WERI-Rb-1 (cell line): ENCODE results near the gene CSRP2.

ENCODE experiments used
- DNase-seq: peaks from one replicate; pipeline ENCODE4 v3.0.0-alpha.2; 2020
- H3K27ac ChIP-seq: fragments of 250-450 bp; sonication (Bioruptor Pico); 2 replicates; pipeline ENCODE4 v1.5.1; 2020; ENCODE audit warnings: mild to moderate bottlenecking, moderate library complexity
- H3K27me3 ChIP-seq: fragments of 250-450 bp; sonication (Bioruptor Pico); 2 replicates; pipeline ENCODE4 v1.5.1; 2021; ENCODE audit warnings: mild to moderate bottlenecking, low read depth, moderate library complexity; ENCODE audit not compliant: insufficient read depth, severe bottlenecking
- H3K36me3 ChIP-seq: fragments of 250-450 bp; sonication (Bioruptor Pico); 2 replicates; pipeline ENCODE4 v1.5.1; 2020; ENCODE audit warnings: mild to moderate bottlenecking, moderate library complexity
- H3K4me3 ChIP-seq: 2 replicates; pipeline ENCODE4 v1.5.1; 2011; ENCODE audit warnings: low read depth, mild to moderate bottlenecking, control low read depth, low read length
- H3K9me3 ChIP-seq: fragments of 250-450 bp; sonication (Bioruptor Pico); 2 replicates; pipeline ENCODE4 v1.5.1; 2021; ENCODE audit warnings: mild to moderate bottlenecking, moderate library complexity; ENCODE audit not compliant: severe bottlenecking
- TF ChIP-seq, protein P1 (sequence below): IDR thresholded peaks from 2 replicates; pipeline ENCODE4 v1.5.1; 2011; ENCODE audit warnings: low read depth, mild to moderate bottlenecking, control low read depth, inconsistent platforms, low read length

Gene CSRP2

DNA sequence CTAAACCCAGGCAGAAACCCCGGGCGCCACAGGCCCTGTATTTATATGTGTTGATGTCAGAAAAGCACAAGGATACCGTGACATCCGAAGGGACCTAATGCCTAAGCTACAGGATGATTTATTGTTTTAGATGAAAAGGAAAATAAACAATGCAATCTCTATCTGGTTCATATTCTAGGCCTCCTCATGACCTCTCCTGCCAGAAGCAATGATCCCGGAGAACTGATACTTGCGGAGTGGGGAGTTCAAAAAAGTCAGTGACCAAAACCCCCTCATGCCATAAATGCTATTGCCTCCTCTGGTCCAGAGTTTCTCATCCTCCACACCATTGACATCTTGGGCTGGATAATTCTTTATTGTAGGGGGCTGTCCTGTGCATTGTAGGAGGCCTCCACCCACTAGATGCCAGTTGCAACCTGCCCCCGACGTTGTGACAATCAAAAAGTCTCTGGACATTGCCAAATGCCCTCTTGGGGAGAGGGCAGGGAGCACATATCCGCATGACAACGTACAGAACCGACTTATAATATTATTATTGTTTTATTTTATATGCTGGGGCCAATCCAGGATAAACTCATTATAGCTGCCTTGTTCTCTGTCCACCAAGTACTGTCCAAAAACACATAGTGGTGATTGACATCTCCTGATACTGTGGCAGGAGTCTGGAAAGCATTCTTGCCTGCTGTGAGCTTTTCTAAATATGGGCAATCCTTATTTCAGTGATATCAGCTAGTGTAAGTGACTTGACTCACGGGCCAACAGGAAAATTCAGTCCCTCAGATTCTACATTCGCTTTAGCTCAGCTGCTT is 1.1 kb upstream of the CSRP2 start:
- H3K27me3 ChIP-seq = no peaks in the 10 kb centered on the region
- TF ChIP-seq, protein P1, sequence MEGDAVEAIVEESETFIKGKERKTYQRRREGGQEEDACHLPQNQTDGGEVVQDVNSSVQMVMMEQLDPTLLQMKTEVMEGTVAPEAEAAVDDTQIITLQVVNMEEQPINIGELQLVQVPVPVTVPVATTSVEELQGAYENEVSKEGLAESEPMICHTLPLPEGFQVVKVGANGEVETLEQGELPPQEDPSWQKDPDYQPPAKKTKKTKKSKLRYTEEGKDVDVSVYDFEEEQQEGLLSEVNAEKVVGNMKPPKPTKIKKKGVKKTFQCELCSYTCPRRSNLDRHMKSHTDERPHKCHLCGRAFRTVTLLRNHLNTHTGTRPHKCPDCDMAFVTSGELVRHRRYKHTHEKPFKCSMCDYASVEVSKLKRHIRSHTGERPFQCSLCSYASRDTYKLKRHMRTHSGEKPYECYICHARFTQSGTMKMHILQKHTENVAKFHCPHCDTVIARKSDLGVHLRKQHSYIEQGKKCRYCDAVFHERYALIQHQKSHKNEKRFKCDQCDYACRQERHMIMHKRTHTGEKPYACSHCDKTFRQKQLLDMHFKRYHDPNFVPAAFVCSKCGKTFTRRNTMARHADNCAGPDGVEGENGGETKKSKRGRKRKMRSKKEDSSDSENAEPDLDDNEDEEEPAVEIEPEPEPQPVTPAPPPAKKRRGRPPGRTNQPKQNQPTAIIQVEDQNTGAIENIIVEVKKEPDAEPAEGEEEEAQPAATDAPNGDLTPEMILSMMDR = no peak
- H3K4me3 ChIP-seq = peak overlapping the region; percentile 95
- no peaks in the 10 kb centered on the region for H3K9me3 ChIP-seq
- H3K36me3 ChIP-seq = no peaks in the 10 kb centered on the region
- peak overlapping the region; percentile 93 for H3K27ac ChIP-seq
- no peak for DNase-seq

- Histone ChIP-seq H3K4me3 (peak overlapping the region; percentile 95), H3K9me3 (no peaks in the 10 kb centered on the region), H3K36me3 (0 out of 2 replicates have a peak, but pooled peaks cover 3% of the 10 kb centered on the region), H3K27ac (peak overlapping the region; percentile 93), H3K27me3 (no peaks in the 10 kb centered on the region)
- peak; percentile 57 for DNase-seq
- TF ChIP-seq, protein P1 = peak; percentile 57
These were observed 520 bp downstream of the CSRP2 start for GRCh38 chr12:76878099-76878898.

DNA sequence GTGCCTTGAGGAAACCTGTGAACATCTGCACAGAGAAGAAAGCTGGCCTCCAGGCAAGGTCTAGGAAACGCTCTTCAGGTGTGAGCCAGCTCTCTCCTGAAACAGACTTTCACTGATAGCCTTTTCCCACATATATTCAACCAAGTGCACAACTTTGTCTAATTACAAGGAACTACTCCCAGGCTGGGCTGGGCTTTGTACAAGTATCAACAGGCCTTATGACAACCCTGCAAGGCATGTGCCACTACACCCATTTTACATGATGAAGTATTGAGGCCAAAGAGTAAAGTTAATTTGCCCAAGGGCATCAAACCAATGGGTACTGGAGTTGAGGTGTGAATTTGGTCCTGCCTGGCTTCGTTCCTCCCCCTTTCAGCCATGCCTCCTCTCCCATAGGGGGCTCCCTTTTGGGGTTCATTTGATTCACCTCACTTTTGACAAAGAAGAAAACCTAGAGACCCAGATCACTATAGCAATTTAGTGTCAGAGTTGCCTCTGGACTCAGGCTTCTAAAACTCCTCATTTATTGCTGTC is 2.1 kb downstream of the CSRP2 start:
- no peaks in the 10 kb centered on the region for H3K27me3 ChIP-seq
- no peak overlapping the region for H3K27ac ChIP-seq
- TF ChIP-seq, protein P1 = no peak
- 0 out of 2 replicates have a peak, but pooled peaks cover 3% of the 10 kb centered on the region for H3K36me3 ChIP-seq
- no peak for DNase-seq
- H3K4me3 ChIP-seq = no peak overlapping the region
- no peaks in the 10 kb centered on the region for H3K9me3 ChIP-seq

GRCh38 chr12:76874491-76875190 is 4.2 kb downstream of the CSRP2 start:
- Histone ChIP-seq H3K36me3 (peaks cover 5% of the 10 kb centered on the region; the same call in 1 of the 2 replicates), H3K27ac (no peak overlapping the region), H3K27me3 (no peaks in the 10 kb centered on the region), H3K9me3 (no peaks in the 10 kb centered on the region), H3K4me3 (no peak overlapping the region)
- DNase-seq = no peak
- TF ChIP-seq, protein P1 = no peak

GRCh38 chr12:76874027-76874426 is 4.8 kb downstream of the CSRP2 start:
- Histone ChIP-seq H3K27me3 (no peaks in the 10 kb centered on the region), H3K9me3 (no peaks in the 10 kb centered on the region), H3K4me3 (no peak overlapping the region), H3K27ac (no peak overlapping the region), H3K36me3 (peaks cover 5% of the 10 kb centered on the region)
- TF ChIP-seq, protein P1 = no peak
- DNase-seq = no peak
